Measurements from ENCODE around the gene NOP10.
A peak's percentile ranks its signal among the peaks of the same experiment; 100 is the strongest.
"Not testable (repeated sequence)": the region's sequence is repeated elsewhere in the genome, so short reads cannot be mapped to it uniquely, and the experiment has no call there.

The NOP10 gene

DNA sequence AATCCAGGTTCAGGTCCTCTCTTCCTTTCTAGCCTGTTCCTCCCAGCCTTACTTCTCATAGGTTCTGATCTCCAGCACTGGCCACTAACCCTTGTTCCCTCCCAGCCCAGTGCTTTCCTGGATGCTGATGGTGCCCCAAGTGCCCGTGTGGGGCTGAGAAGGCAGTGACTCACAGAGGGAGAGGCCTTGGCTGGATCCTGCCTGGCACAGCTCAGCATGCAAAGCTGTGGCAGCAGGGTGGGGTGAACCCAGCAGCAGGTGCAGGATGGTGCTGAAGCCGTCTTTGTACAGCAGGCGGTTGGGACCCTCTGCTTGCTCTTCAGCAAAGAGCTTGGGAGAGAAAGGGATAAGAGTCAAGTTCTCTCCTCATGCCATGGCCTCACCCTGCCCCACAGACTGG, 16.5 kb upstream of the NOP10 start:
- DNase-seq, result no peak

DNA sequence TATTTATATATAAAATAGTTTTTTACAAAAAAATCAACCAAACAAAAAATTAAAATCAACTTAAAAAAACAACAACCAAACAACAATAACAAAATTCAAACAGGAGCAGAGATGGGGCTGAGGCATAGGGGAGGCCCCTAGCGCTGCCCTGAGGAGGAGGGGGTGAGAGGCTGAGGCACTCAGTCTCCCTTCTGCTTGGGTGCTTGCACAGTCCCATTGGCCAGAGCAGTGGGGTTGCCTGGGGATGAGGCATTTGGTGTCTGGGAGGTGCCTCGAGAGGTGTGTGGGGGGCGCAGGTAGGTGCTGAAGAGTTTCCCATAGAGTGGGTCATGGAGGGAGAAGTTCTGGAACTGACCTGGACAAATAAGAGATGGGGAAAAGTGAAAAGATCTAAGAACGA, 16.0 kb upstream of the NOP10 start:
- no peak for DNase-seq

DNA sequence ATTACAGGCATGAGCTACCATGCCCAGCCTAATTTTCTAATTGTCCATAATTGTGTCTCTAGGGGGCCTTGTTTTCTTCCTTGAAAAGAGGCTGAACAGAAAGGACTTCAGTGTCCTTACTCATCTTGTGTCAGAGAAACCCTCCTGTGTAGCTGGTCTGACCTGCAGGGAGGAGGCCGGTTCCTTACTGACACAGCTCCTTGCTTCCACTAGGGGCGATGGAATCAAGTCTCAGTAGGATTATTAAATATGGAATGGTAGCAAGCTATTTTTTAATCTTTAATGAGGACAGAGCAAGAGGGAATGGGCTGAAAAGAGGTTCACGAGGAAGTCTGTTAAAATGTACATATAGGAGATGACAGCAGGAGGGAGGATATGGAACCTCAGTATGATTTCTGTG, 15.4 kb upstream of the NOP10 start:
- DNase-seq, result no peak

DNA sequence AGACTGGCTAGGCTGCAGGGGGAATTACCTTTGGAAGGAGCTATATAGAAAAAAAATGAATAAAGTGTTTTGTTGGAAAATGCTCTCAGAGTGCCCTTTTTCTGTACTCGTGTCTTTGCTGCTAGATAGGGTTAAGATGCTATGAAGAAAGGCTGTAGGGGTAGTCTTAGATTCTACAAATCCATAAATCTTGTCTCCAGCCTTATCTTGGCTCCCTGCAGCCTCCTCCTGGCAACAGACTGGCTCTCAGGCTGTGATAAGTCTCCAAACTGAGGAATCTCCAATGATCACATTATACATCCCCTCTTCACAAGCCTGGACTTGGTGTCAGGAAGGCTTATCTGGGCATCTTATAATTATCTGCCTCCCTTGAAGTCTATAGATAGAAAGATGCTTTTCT, 14.7 kb upstream of the NOP10 start:
- DNase-seq, result no peak

DNA sequence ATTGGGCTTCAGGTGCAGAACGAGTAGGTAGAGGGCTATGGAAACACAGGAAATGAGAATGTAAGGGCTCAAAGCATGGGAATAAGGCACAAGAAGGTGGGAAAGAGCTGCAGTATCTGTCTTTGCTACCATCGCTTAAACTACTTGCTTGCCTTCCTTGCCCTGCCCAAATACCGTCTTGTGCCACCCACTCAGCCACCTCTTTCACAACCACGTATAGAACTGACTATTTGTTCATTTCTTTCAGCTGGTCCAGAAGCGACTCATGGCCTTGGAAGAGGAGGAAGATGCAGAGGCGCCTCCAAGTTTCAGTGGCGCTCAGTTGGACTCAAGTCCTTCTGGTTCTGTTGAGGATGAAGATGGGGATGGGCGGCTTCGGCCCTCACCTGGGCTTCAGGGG, 12.3 kb upstream of the NOP10 start:
- DNase-seq, result no peak

DNA sequence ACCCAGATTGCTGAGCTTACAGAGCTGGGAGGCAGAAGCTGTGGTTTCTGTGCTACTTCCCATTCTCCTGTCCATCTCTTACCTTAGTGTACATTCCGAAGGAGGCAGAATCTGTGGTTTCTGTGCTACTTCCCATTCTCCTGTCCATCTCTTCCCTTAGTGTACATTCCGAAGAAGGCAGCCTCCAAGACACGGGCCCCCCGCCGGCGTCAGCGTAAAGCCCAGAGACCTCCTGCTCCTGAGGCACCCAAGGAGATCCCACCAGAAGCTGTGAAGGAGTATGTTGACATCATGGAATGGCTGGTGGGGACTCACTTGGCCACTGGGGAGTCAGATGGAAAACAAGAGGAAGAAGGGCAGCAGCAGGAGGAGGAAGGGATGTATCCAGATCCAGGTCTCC, 11.3 kb upstream of the NOP10 start:
- DNase-seq, result no peak

DNA sequence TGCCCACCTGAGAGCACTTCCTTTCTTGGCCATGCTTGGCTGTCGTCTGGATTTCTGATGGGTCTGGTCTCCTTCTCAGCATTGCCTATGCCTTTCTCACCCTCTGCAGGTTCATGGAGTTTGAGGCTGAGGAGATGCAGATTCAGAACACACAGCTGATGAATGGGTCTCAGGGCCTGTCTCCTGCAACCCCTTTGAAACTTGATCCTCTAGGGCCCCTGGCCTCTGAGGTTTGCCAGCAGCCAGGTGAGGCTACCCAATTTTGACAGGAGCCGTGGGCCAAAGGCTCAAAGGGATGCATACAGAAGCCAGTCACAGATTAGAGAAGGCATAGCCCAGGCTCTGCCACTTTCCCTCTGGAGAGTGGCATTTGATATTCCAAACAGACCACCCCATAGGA, 10.7 kb upstream of the NOP10 start:
- DNase-seq, result no peak

DNA sequence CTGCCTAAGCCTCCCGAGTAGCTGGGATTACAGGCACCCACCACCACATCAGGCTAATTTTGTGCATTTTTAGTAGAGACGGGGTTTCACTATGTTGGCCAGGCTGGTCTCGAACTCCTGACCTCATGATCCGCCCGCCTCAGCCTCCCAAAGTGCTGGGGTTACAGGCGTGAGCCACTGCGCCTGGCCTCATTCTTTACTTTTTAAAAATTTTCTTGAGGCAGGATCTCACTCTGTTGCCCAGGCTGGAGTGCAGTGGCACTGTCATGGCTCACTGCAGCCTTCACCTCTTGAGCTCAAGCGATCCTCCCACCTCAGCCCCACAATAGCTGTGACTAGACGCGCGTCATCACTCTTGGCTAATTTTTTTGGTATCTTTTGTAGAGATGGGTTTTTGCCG, 10.1 kb upstream of the NOP10 start:
- not testable (repeated sequence) for DNase-seq

DNA sequence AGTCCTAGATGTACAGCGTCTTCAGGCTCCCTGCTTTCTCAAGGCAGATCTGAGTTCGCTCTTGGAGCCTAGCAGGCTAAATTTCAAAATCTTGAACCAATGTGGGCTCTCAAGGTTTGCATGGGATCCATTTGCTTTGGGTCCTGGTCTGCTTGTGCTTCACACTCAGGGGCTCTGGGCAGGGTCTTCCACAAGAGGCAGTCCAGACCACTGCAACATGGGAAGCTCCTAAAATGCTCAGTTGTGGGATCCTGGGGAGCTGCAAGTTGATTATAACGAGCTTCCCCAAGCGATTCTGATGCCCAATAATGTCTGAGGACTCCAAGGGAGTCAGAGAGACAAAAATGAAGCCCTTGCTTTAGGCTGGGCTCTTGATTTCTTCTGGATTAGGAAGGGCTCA, 6.8 kb upstream of the NOP10 start:
- no peak for DNase-seq

DNA sequence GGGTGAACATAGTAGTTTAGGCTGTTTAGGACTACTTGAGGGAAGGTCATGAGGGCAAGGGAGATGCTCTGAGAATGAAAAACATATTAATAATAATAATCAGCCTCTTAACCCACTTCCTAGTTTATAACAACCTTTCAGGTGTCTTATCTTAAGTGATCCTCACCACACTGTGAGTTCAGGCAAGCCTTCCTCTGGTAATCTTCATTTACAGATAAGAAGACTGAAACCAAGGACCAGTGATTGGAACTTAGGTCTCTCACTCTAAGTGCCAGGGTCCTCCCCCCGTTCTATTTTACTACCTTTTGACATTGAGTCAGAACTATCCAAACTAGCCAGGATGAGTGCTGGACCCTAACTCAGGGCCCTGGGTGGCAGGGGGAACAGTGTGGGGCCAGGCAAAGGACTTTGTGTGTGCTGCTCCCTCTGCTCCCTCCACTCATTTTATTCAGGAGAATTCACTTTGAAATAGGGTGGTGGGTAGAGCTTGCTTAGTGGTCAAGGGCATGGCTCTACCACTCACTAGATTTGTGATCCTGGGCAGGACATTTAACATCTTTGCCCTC, 5.9 kb upstream of the NOP10 start:
- no peak for DNase-seq

DNA sequence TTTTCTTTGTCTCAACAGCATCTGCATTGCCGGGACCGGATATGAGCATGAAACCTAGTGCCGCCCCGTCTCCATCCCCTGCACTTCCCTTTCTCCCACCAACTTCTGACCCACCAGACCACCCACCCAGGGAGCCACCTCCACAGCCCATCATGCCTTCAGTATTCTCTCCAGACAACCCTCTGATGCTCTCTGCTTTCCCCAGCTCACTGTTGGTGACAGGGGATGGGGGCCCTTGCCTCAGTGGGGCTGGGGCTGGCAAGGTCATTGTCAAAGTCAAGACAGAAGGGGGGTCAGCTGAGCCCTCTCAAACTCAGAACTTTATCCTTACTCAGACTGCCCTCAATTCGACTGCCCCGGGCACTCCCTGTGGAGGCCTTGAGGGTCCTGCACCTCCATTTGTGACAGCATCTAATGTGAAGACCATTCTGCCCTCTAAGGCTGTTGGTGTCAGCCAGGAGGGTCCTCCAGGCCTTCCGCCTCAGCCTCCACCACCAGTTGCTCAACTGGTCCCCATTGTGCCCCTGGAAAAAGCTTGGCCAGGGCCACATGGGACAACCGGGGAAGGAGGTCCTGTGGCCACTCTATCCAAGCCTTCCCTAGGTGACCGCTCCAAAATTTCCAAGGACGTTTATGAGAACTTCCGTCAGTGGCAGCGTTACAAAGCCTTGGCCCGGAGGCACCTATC, 5.2 kb upstream of the NOP10 start:
- no peak for DNase-seq

DNA sequence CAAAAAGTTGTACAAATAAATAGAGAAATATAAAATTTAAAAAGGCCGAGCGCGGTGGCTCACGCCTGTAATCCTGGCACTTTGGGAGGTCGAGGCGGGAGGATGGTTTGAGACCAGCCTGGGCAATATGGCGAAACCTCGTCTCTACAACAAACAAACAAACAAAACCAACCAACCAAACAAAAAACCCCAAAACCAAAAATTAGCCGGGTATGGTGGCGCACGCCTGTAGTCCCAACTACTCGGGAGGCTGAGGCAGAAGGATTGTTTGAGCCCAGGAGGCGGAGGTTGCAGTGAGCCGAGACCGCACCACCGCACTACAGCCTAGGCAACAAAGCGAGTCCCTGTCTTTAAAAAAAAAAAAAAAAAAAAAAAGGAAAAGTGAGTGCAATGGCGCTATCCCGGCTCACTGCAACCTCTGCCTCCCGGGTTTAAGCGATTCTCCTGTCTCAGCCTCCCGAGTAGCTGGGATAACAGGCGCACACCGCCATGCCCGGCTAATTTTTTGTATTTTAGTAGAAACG, 661 bp downstream of the NOP10 start:
- DNase-seq, result not testable (repeated sequence)

DNA sequence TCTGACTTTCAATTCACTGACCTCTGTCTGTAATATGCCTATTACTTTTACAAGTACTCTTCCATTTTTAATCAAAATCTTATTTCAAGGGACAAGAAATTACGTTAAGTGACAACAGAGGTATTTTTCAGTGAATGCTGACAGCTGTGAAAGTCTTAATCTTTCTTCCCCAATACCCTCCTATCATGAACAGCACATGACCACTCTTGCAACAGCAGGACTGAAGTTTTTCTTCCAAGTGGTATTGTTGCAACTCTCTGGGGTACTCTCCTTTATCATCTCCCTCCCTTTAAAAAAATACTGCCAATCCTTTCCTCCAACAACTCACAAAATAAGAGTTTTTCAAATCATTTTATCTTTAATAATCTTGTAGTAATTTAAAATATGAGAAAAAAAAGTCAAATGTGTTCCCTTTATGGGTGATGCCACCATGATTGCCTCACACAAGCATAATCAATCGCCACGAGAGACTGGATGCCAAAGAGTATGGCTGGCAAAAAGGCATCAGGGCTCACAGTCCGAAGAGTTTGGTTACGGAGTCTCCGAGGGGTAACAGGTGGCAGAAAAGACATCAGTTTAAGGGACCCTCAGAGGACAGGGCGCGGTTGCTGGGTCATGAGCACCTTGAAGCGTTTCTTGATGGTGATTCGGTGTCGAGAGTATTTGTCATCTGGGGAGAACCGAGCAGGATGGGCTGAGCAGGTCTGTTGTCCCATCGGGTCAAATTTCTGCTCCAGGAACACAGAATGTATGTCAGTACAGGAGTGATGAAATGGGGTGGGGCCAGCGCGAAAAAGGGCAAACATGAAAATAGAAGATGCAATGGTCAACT, 1.3 kb downstream of the NOP10 start:
- no peak for DNase-seq

DNA sequence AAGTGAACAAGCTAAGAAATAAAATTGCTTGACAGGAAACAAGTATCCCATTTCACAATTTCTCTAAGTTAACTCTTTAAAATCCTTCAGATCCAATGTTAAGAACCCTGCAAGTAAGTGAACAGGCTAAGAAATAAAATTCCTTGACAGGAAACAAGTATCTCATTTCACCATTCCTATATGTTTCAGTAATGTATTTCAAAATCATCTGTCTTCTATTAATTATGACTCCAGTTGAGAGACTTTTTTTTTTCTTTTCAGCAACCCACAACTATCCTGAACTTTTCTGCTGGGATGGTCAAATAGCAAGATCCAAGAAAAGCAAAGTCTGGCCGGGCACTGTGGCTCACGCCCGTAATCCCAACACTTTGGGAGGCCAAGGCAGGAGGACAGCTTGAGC, 3.0 kb downstream of the NOP10 start:
- DNase-seq, result no peak

DNA sequence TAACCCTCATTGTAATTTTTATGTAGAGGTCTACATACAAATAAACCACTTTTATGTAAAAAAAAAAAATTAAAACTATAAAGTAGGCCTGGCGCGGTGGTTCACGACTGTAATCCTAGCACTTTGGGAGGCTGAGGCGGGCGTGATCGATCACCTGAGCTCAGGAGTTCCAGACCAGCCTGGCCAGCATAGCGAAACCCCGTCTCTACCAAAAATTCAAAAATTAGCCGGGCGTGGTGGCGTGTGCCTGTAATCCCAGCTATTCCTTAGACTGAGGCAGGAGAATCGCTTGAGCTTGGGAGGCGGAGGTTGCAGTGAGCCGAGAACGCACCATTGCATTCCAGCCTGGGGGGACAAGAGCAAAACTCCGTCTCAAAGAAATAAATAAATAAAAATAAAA, 4.6 kb downstream of the NOP10 start:
- DNase-seq, result no peak

DNA sequence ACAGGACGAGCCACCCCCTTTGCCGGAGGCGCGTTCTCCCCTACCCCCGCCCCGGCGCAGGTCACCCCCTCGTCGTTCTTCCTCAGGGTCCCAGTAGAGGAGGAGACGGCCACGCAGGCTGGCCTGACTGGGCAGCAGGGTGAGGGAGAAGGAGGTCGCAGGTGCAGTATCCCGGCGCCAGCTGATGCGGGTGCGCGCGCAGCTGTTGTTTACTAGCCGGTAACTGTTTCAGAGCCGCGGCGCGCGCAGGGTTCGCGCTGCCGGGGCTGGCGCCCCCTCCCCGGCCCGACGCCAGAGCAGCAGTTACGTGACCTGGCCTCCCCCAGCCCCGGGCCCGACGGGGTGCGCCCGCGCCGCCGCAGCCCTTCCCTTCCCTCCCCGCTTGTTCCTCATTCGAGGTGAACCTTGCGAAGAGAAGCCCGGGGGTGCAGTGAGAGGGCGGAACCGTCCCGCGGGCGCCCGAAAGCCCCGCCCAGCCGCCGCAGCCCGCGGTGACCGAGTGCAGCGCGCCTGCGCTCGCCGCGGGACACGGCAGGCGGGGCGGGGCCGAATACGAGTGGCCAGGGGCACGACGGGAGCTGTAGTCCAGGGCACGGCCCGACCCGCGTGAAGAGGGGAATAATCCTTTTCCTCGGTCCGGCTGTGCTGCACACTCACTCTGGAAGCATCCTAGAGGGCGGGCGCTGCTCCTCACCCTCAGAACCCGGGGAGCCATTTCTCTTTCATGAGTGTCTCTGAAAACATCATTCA, 5.2 kb downstream of the NOP10 start, which contains the start of gene SLC12A6:
Gene SLC12A6, minus strand, starts transcription at position 225 of the 750 bp plus-strand sequence. CDS start 1,101 bp downstream, outside the sequence.
- DNase-seq, result peak; percentile 44 to 98 (median 84)

DNA sequence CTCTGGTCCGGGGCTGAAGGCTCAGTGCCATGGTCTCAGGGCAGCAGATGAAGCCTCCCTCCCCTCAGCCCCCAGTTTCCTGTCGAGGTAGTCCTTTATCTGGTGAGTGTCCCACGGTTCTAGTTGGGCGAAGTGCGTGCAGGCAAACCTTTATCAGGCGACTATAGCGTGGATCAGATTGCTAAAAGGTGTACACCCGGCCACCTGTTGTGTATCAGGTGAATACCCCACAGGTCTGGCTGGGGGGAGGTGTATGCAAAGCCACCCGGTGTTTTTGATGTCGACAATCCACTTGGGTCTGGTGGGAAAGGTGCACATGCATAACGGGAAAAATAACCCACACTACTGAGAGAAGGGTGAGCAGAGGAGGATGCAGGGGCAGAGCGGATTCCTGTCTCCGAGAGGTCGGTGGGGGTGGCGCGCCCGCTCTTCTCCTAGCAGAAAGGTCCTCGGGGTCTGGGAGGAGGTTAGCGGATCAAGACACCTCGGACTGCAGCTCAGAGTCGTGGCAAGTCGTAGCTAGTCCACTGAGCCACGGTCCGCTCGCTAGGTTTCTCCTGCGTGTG, 5.9 kb downstream of the NOP10 start:
- DNase-seq, result peak in 6 of 56 donors; percentile 27 to 56 (median 42)

DNA sequence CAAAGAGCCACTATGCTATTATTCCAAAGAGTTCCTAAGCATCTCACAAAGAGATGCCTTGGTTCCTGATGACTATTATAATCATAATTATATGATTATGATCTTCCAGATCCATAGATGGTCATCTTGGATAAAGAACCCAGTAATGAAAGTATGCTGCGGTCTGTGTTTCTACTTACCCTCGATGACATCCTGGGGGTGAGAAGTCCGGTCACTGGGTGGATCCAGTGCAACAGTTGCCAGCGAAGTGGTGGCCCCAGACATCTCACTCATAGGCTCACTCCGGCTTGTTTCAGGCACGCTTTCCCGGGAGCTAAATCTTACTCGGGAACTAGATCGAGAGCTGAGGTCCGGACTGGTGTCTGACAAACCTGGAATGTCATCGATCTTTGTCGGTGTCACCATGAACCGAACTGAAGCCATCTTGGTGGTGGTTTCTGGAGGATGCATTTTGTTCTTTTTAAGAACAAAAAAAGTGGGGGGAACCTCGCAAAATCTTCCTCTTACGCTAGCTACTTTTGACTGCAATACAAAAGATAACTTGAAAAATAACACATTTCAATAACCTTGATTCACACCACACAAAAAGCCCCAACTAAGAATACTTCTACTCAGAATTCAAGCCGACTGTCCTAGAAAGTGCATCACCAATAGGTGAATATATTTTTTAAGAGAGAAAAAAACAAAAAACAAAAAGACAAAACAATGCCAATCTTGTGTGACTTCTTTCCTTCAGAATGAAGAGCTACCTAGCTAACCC, 6.5 kb downstream of the NOP10 start:
- peak in 1 of 56 donors; percentile 4 for DNase-seq

DNA sequence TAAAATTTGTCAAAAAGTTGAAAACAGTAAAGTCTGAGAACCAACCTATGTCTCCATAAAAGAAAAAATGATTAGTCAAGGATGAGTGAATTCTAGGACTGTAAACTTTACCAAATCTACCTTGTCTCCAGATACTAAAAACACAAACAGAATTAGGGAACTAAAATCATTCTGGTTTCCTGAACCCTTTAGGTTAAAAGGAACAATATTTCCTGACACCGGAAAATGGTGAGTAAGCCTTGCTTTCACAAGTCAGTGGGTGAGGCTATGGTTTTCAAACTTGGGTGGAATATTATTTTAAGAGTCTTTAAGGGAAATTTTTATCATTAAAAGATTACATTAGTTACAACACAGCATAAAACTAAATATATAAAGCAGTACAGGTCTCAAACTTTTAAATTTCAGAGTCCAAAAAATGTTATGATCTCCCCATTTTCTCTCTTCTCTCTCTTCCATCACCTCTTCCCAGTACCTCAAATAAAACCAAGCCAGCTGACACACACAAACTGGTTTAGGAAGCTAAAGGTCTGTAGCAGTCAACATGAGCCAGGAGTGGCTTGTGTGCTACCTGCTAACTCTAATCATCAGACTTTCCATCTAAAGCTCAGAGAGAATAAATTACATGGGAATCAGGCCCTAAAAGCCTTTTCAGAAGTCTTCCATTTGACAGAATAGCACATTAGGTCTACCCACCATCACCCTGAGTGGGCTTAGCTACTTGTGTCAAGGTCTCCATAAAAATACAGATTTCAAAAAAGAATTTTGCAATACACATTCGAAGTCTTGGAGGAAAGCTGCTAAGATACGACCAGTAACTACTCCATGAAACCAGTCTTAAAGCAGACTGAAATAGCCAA, 7.5 kb downstream of the NOP10 start:
- no peak for DNase-seq
